Parathyroid adenoma (tissue), 2 donors: ENCODE data around the gene ATP1B2.

ENCODE experiments used
- H2AFZ ChIP-seq: fragments of 300-600 bp; sonication (generic); one replicate; pipeline ENCODE4 v1.7.0; 2017; ENCODE audit warnings: antibody characterized with exemption, mild to moderate bottlenecking
- H3K27ac ChIP-seq: fragments of 300-600 bp; sonication (generic); one replicate; pipeline ENCODE4 v1.7.0; 2017
- H3K27me3 ChIP-seq: fragments of 300-600 bp; sonication (generic); one replicate; pipeline ENCODE4 v1.7.0; 2017; ENCODE audit warnings: low read length; ENCODE audit not compliant: control insufficient read depth, insufficient read depth
- H3K36me3 ChIP-seq: fragments of 300-600 bp; sonication (generic); one replicate; pipeline ENCODE4 v1.7.0; 2017; ENCODE audit warnings: low read length; ENCODE audit not compliant: control insufficient read depth, insufficient read depth
- H3K4me1 ChIP-seq: fragments of 300-600 bp; sonication (generic); one replicate; pipeline ENCODE4 v1.7.0; 2017; ENCODE audit warnings: control low read depth
- H3K4me2 ChIP-seq: fragments of 300-600 bp; sonication (generic); one replicate; pipeline ENCODE4 v1.7.0; 2017; ENCODE audit warnings: low read length
- H3K4me3 ChIP-seq: fragments of 300-600 bp; sonication (generic); one replicate; pipeline ENCODE4 v1.7.0; 2017; ENCODE audit warnings: low read depth, low read length
- H3K79me2 ChIP-seq: fragments of 300-600 bp; sonication (generic); one replicate; pipeline ENCODE4 v1.7.0; 2017; ENCODE audit warnings: control low read depth
- H3K9ac ChIP-seq: fragments of 300-600 bp; sonication (generic); one replicate; pipeline ENCODE4 v1.7.0; 2017; ENCODE audit warnings: mild to moderate bottlenecking
- H3K9me3 ChIP-seq: fragments of 300-600 bp; sonication (generic); one replicate; pipeline ENCODE4 v1.7.0; 2017; ENCODE audit warnings: low read length; ENCODE audit not compliant: control insufficient read depth
- TF ChIP-seq, protein P1 (sequence below): fragments of 300-600 bp; sonication (generic); IDR thresholded peaks from one replicate; pipeline ENCODE4 v1.7.0; 2017; ENCODE audit warnings: antibody characterized with exemption, mild to moderate bottlenecking
- donor health status: primary hyperparathyroidism.

ATP1B2 gene, protein sequence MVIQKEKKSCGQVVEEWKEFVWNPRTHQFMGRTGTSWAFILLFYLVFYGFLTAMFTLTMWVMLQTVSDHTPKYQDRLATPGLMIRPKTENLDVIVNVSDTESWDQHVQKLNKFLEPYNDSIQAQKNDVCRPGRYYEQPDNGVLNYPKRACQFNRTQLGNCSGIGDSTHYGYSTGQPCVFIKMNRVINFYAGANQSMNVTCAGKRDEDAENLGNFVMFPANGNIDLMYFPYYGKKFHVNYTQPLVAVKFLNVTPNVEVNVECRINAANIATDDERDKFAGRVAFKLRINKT

DNA sequence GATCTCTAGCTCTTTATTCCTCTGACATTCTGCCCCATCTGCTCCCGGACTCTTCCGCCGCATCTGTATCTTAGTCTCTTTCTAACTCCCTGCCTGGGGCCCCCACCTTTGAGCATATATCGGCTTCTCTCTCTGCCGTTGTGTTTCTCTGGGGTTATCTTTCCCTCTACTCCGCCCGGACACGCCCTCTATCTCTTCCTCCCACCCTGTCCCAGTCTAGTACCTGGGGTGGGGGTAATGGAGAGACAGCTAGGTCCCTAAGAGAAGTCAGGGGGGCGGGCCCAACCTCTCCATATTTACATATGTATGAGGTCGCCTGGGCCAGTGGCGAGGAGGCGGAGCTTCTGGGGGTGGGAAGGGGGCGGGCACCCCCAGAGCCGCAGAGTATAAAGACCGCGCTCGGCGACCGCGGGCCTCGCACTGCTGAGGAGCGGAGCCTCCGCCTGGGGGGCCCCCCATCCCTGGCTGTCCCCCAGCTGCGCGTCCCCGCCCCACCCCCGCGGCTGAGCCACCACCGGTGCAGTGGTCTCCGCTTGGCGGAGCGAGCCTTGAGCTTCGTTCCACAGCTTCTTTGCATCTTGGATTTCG lies at the start of gene ATP1B2:
ATP1B2 (plus strand) TSS at position 418 of the 588 bp plus-strand sequence. CDS start 593 bp downstream, outside the sequence.
- peak within 1 kb of the TSS; percentile 90 for H3K4me2 ChIP-seq
- H3K4me1 ChIP-seq = peaks cover 3% of the 10 kb centered on the region
- H3K36me3 ChIP-seq = no peaks in the 10 kb centered on the region
- peak within 1 kb of the TSS; percentile 45 for H3K4me3 ChIP-seq
- no peaks in the 10 kb centered on the region for H3K27me3 ChIP-seq
- H3K9me3 ChIP-seq = no peaks in the 10 kb centered on the region
- H2AFZ ChIP-seq = peak within 1 kb of the TSS; percentile 90
- TF ChIP-seq, protein P1, sequence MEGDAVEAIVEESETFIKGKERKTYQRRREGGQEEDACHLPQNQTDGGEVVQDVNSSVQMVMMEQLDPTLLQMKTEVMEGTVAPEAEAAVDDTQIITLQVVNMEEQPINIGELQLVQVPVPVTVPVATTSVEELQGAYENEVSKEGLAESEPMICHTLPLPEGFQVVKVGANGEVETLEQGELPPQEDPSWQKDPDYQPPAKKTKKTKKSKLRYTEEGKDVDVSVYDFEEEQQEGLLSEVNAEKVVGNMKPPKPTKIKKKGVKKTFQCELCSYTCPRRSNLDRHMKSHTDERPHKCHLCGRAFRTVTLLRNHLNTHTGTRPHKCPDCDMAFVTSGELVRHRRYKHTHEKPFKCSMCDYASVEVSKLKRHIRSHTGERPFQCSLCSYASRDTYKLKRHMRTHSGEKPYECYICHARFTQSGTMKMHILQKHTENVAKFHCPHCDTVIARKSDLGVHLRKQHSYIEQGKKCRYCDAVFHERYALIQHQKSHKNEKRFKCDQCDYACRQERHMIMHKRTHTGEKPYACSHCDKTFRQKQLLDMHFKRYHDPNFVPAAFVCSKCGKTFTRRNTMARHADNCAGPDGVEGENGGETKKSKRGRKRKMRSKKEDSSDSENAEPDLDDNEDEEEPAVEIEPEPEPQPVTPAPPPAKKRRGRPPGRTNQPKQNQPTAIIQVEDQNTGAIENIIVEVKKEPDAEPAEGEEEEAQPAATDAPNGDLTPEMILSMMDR = no peak
- H3K79me2 ChIP-seq = no peaks in the 10 kb centered on the region
- no peak within 1 kb of the TSS for H3K9ac ChIP-seq
- no peak within 1 kb of the TSS for H3K27ac ChIP-seq

DNA sequence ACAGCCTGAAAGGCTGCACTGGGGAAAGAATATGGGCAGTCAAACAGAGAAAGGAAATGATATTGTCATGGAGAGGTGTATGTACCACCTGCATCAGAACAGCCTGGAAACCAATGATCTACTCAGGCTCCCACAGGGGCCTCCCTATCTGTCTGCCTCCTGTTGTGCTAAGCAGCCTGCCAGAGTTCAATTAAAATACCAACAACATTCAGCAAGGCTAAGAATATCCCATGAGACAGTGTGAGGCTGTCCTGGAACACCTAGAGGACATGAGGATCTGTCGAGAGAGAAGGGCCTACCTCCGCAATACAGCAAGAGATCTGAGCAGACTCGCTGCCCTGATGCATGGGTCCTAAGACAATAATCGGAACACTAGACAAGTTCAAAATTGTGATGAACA lies 44.4 kb upstream of the ATP1B2 start:
- H3K36me3 ChIP-seq = no peaks in the 10 kb centered on the region
- no peak overlapping the region for H3K9ac ChIP-seq

DNA sequence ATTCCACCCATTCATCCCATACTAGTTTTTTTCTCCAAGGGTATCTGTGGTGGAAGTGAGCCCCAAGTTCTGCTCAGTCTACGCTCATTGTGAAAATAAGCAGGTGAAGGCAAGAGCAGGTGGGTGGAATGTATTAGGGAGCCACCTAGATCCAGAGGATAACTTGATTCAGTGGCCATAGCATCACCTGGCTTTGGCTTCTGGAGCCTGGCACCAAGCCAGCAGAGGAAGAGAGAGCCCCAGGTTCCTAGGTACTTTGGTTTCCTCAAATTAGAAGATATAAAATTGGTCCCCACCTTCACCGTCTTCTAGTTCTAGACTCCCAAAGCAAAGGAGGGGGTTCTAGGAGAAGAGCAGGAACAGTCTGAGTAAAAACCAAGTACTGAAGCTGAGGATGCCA lies 40.1 kb upstream of the ATP1B2 start:
- Histone ChIP-seq H3K4me2 (no peak overlapping the region), H3K27ac (no peak overlapping the region), H3K36me3 (no peaks in the 10 kb centered on the region), H3K4me1 (peaks cover 8% of the 10 kb centered on the region), H3K9ac (no peak overlapping the region), H3K79me2 (peaks cover 52% of the 10 kb centered on the region), H3K9me3 (no peaks in the 10 kb centered on the region), H2AFZ (no peak overlapping the region), H3K27me3 (no peaks in the 10 kb centered on the region), H3K4me3 (no peak overlapping the region)
- TF ChIP-seq, protein P1 = no peak

More for the DNA sequence above, 44.4 kb upstream of the ATP1B2 start:
- Histone ChIP-seq H3K4me1 (no peaks in the 10 kb centered on the region), H2AFZ (no peak overlapping the region), H3K27me3 (no peaks in the 10 kb centered on the region), H3K27ac (no peak overlapping the region), H3K79me2 (peaks cover 30% of the 10 kb centered on the region), H3K4me2 (no peak overlapping the region), H3K9me3 (no peaks in the 10 kb centered on the region), H3K4me3 (no peak overlapping the region)
- TF ChIP-seq, protein P1 = no peak

DNA sequence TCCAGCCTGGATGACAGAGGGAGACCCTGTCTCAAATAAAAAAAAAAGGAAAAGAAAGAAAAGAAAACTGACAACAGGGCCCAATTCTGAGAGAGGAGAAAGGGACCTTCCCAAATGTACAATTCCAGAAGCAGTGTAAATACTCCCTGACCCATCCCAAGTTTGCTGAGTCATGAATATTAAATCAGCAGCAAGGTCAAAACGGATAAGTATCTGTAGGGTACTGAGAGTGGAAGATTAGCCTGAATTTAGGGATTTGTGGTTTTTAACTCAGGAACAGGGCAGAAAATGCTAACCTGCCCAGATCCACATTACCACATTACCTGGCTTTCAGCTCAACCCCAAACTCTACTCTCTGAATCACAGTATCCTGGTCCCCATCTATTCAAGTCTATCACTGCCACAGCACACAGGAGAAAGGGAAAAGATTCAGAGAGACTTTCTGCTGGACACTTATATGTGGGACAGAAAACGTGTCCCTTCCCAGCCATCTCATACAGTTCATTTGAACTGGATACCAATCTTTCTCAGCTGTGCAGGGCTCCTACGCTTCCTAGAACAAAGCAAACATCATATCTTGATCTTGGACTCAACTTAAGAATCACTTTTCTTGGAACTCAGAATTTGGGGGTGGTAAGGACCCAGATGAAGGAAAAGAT lies 39.0 kb upstream of the ATP1B2 start:
- H3K9me3 ChIP-seq = no peaks in the 10 kb centered on the region
- H3K79me2 ChIP-seq = peaks cover 50% of the 10 kb centered on the region
- peak overlapping the region; percentile 52 for H3K4me2 ChIP-seq
- H3K4me1 ChIP-seq = peaks cover 8% of the 10 kb centered on the region
- H3K4me3 ChIP-seq = peak overlapping the region; percentile 45
- H2AFZ ChIP-seq = no peak overlapping the region
- H3K27me3 ChIP-seq = no peaks in the 10 kb centered on the region
- no peaks in the 10 kb centered on the region for H3K36me3 ChIP-seq
- no peak overlapping the region for H3K9ac ChIP-seq
- no peak overlapping the region for H3K27ac ChIP-seq
- TF ChIP-seq, protein P1 = no peak
